GM23338 (cell line): ENCODE measurements around the gene GIMAP2.

Experiments
- CREB1 ChIP-seq: fragments of 250-450 bp; sonication (Bioruptor Pico); IDR thresholded peaks from 2 replicates; pipeline ENCODE4 v1.5.0; 2020; ENCODE audit warnings: low read depth, mild to moderate bottlenecking, moderate library complexity
- CTCF ChIP-seq, 2 experiments: fragments of 200-600 bp in 1 of 2; sonication (generic) in 1 of 2; conservative IDR thresholded peaks; 2 replicates each; pipeline versions ENCODE4 v1.5.1 to v1.6.1; 2016 to 2017; ENCODE audit warnings: antibody characterized with exemption in 2 of 2, low read depth in 2 of 2, mild to moderate bottlenecking in 2 of 2, moderate library complexity in 1 of 2
- ETS1 ChIP-seq: IDR thresholded peaks from 2 replicates; pipeline ENCODE4 v1.6.1; 2016; ENCODE audit warnings: antibody characterized with exemption
- EZH2 ChIP-seq: fragments of 200-600 bp; sonication (generic); IDR thresholded peaks from one replicate; pipeline ENCODE4 v1.8.0; 2017; ENCODE audit warnings: antibody characterized with exemption, mild to moderate bottlenecking, low read depth; ENCODE audit not compliant: unreplicated experiment
- EZH2phosphoT487 ChIP-seq: fragments of 200-600 bp; sonication (generic); IDR thresholded peaks from one replicate; pipeline ENCODE4 v1.8.1; 2018; ENCODE audit warnings: antibody characterized with exemption; ENCODE audit not compliant: unreplicated experiment
- JUNB ChIP-seq: IDR thresholded peaks from one replicate; pipeline ENCODE4 v1.6.1; 2016; ENCODE audit warnings: antibody characterized with exemption; ENCODE audit not compliant: unreplicated experiment
- NANOG ChIP-seq: IDR thresholded peaks from 2 replicates; pipeline ENCODE4 v1.6.1; 2016; ENCODE audit warnings: antibody characterized with exemption, borderline replicate concordance
- POLR2AphosphoS5 ChIP-seq: IDR thresholded peaks from 2 replicates; pipeline ENCODE4 v1.6.1; 2016; ENCODE audit warnings: antibody characterized with exemption, low read depth
- REST ChIP-seq: IDR thresholded peaks from one replicate; pipeline ENCODE4 v1.6.1; 2018; ENCODE audit warnings: antibody characterized with exemption; ENCODE audit not compliant: unreplicated experiment
- ZNF462 ChIP-seq: fragments of 250-450 bp; sonication (Bioruptor Pico); IDR thresholded peaks from 2 replicates; pipeline ENCODE4 v1.5.0; 2020; ENCODE audit warnings: mild to moderate bottlenecking, moderate library complexity

GRCh38 chr7:150703209-150703608, 17.7 kb downstream of the GIMAP2 start:
- TF ChIP-seq CTCF (conservative IDR thresholded peaks at IDR 0.05; ENCODE audit: low read depth in 2 of 2) = no peak
- TF ChIP-seq REST = no peak
- no peak for TF ChIP-seq EZH2
- no peak for TF ChIP-seq NANOG
- TF ChIP-seq POLR2AphosphoS5 = no peak
- TF ChIP-seq ETS1 = no peak
- no peak for TF ChIP-seq JUNB
- no peak for TF ChIP-seq EZH2phosphoT487
- TF ChIP-seq CREB1 = no peak
- TF ChIP-seq ZNF462 (CRISPR knock-in tag) = no peak
